NK-92 treated with Interleukin-12 subunit alpha and Interleukin-12 subunit beta, amount 100 ng/mL, for 24 hours (cell line): ENCODE measurements around the gene MYO1B.

Source experiments
- DNase-seq: peaks from one replicate; lab custom pipeline; 2025; lab: John Stamatoyannopoulos, UW

Gene MYO1B

DNA sequence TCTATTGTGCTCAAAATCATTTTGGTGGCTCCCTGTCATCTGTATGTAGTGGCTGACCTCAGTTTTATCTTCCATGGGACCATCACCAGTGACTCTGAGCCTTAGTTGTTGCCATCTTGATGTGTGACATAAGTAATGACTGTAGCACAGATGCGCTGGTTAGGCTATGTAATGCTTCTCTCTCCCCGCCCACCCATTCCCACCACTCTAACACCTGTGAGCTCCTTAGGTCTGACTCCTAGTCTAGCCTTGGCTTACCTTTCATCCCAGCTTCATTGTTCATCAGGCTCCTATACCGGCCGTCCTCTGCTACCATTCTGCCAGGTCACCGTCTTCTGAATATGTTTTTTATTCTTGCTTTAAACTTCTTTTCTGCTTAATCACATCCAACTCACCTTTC is 17.2 kb downstream of the MYO1B start:
- no peak for DNase-seq

GRCh38 chr2:191263050-191263449 is 17.8 kb downstream of the MYO1B start:
- DNase-seq: no peak

GRCh38 chr2:191264647-191265081 is 19.5 kb downstream of the MYO1B start:
- DNase-seq: no peak

DNA sequence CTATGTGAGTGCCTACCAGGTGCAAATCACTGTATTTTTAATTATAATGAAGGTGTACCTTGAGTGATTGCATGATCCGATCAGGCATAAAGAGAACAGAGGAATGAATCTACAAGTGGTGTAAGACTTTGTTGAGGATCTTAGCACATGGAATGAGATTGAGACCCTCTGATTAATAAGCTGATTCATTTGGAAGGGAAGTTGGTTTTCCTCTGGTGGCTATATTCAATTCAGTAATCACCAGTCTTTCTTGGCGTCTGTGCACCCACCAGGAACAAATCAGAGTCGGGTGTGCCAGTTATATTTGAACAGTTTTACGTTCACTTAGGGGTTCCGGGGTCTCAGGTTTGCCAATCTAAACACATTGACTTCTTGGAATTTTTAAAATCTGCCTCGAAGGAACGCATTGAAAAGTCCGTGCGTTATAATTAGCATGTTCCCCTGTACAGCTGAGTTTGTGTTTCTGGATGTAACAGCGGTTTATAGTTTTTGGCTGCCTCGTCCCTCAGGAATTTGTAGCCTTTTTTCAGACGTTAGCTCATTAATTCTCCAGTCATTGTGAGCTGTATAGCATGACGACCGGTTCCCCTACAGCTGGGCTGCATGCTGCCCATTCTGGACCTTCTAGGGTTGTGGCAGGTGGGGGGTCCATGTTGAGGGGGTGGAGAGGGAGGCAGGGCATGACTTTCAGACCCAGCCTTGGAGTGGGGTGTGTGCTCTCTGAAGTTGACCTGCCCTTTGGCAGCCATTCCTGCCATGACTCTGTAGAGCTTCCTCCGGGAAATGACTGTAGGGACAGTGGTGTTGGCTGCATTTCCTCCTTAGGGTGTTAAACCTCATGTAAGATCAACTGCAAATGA is 20.3 kb downstream of the MYO1B start:
- DNase-seq: no peak

DNA sequence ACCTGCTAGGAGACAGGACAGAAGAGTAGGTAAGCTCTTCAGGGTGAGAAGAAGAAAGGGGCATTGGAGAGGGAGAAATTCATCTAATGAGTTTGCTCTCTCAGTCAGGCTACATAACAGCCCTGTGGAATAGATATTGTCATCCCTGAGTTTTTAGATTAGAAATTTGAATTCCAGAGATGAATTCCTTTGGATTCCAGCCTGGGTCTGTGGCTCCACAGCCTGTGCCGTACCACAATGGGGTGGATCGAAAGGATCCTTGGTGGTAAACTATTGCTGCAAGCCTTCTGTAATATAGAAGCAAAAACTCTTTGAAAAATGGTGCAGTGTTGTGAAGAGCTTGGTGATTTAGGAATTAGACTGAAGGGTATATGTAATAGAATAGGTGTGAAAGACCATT is 21.0 kb downstream of the MYO1B start:
- DNase-seq: no peak

- DNase-seq: no peak
These were observed 23.4 kb downstream of the MYO1B start for GRCh38 chr2:191268596-191268995.

GRCh38 chr2:191270306-191271161 is 25.3 kb downstream of the MYO1B start:
- no peak for DNase-seq

GRCh38 chr2:191272064-191272463 is 26.9 kb downstream of the MYO1B start:
- no peak for DNase-seq

GRCh38 chr2:191274413-191274815 is 29.2 kb downstream of the MYO1B start:
- no peak for DNase-seq

DNA sequence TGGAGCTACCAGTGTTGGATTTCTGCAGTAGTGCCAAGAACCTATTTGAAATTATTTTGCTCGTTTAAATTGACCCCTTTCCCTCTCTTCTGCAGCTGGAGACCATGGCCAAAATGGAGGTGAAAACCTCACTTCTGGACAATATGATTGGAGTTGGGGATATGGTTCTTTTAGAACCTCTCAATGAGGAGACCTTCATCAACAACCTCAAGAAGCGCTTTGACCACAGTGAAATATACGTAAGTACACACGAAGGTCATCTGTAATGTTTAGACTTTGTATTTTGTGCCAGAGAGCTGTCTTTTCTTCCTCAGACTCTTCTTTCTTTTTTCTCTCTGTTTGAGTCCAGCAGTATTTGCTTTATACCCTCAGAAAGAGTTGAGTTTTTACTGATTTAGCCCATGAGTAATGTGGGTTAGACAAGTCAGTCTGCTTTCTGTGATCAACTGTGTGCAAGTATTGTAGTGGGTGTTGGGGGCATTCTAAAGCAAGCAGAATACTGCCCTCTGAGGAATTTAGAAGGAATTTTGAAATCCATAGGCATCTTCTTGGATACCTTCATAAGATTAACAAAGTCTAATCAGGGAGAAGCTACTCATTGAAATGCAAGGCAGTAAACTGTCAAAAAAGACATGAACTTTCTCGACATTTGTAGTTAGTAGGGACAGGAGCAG is 31.7 kb downstream of the MYO1B start:
- DNase-seq: no peak

GRCh38 chr2:191280290-191280689 is 35.1 kb downstream of the MYO1B start:
- DNase-seq: no peak

DNA sequence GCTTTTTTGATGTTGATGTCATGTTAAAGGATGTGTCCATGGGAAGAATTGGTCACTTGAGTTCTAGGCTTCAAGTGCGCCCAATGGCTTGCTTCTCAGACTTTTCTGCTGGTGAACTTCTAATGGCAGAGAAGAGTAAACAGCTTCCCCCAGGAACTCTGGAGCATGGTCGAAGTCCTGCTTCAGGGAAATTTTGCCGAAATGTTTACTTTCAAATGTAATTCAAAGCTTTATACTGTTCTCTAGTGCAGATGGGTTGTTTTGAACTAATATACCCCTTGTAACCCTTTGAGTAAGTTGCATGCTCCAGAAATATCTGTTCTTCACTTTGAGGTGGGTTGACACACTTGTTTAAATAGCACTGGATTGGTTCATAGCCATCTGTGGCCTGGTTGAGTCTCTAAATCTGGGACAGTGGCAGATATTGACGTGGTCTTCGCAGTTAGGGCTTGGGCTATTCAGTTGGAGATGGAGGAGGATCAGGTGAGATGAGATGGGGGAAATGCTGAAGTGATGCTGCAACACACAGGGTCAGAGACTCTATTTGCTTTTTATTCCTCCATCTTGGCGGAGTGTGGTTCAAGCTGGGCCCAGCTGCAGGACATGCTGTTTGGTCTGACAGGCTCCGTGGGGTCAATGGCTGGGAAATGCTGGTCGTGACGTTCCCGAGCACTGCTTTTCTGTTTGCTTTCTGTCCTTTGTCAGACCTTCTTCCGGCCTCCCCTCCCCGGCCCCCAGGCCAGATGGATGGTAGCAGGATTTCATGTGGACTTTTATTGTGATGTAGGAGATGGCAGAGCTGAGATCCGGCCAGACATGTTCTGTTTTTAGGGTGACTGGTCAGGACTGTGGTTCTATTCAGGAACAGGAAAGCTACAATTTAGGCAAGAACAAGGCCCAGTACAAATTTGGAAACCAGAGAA is 35.9 kb downstream of the MYO1B start:
- no peak for DNase-seq

DNA sequence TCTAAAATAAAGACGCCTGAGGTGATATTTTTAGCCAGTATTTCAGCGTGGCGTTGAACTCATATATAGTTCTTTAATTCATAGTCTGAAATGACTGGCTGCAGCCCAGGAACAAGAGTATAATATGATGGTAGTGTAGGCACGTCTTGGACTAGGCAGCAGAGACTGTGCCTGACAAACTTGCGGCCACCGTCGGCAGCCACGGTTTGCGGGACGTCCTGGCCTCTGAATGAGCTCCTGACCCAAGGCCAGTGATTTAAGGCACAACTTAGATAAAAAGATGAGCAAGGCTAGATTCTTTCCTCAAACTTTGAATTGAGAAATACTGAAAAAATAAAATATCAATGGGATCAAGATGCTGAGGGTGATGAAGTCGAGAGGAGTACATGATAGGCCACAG is 40.0 kb downstream of the MYO1B start:
- DNase-seq: no peak

DNA sequence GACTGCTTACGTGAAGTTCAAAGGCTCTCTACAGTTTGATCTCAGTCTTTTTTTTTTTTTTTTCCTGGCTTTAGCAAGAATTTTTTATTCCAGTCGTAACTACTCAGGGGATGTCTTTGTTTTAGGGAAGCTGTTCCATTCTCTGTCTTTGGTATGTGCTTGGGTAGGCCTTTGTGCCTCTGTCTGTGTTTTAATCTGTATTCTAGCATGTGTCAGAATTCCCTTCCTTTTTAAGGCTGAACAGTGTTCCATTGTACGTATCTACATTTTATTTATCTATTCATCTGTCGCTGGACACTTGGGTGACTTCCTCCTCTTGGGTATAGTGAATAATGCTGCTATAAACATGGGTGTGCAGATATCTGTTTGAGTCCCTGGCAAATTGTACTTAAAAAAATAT is 42.6 kb downstream of the MYO1B start:
- DNase-seq: no peak

DNA sequence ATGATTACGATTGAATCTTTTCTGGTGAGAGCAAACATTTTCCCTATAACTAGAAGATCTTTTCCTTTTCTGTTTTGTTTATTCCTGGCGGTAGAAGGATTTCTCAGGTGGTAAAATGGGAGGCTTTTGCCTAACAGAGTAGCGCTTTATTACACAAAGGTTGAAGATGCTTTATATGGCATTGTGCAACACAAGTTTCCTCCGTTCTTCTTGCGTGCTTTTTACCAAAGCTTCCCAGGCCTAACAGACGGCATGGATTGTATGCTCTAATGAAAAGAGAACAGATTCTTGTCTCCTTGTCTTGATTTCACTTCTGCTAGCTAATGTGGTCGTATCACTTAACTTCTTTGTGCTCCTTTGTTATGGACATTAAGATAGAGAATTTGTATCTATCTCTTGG is 43.8 kb downstream of the MYO1B start:
- no peak for DNase-seq

DNA sequence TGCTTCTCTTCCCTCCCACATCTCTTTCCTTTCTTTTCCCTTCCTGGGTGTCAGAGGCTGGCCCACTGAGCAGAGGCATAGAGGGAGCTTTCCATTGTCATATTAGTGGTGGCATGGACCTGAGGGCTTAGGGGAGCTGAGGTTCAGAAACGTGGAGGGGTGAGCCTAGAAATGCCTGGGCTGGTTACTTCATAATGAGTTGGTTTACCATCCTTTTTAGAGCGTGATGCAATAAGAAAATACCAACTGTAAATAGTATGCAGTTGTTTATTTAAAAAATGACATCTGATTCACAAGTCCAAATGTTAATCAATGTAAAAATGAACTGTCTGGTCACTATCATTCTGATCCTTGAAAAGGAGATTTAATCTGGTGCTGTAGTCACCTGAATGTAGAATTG is 46.3 kb downstream of the MYO1B start:
- no peak for DNase-seq

- DNase-seq: no peak
These were observed 47.7 kb downstream of the MYO1B start for GRCh38 chr2:191292869-191293268.

GRCh38 chr2:191295088-191295487 is 49.9 kb downstream of the MYO1B start:
- DNase-seq: no peak

GRCh38 chr2:191296083-191297006 is 51.1 kb downstream of the MYO1B start:
- no peak for DNase-seq

DNA sequence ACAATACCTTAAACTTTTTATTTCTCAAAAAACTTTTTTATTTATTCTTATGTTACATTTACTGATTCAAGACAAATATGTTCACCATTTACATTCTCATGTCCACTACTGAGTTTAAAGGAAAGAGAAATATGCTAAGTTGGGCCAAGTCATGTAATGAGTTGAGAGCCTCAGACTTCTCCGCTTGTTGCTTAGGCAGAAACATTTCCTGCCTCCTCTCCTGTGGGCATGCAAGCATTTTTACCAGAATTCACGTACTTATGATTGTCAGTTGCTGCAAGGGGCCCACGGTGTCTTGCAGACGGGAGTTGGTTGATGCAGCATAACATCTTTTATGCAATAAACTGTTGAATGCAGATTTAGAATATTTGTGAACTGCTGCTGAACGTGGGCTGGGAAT is 51.8 kb downstream of the MYO1B start:
- no peak for DNase-seq
